Breast epithelium (tissue), 3 donors: ENCODE results near the gene BCL2.

Experiments used
- CTCF ChIP-seq, 3 donors: fragments of 450-650 bp; IDR thresholded peaks; one replicate each; pipeline ENCODE4 v1.5.1; 2016 to 2017; ENCODE audit warnings: antibody characterized with exemption in 3 of 3, mild to moderate bottlenecking in 3 of 3, moderate library complexity in 3 of 3
- POLR2A ChIP-seq: fragments of 450-650 bp; IDR thresholded peaks from one replicate; pipeline ENCODE4 v1.6.1; 2016; ENCODE audit warnings: antibody characterized with exemption, mild to moderate bottlenecking, moderate library complexity
- POLR2AphosphoS5 ChIP-seq, 3 donors: sonication (generic); formaldehyde crosslinking; IDR thresholded peaks; one replicate each; pipeline ENCODE4 v1.6.1; 2017; ENCODE audit warnings: antibody characterized with exemption in 3 of 3

- no peak for TF ChIP-seq POLR2AphosphoS5 (IDR thresholded peaks at IDR 0.05)
- no peak for TF ChIP-seq CTCF (IDR thresholded peaks at IDR 0.05)
- no peak for TF ChIP-seq POLR2A
Measured at GRCh38 chr18:63078471-63078870, 241.1 kb downstream of the BCL2 start.
